Endometrial microvascular endothelial cells (primary cell): ENCODE data around the gene BTBD1. TPM values are rescaled to one million over a fixed set of nuclear protein-coding genes. Genes with fewer than 3 reads are reported as not detected.
"Not testable (repeated sequence)": the region's sequence is repeated elsewhere in the genome, so short reads cannot be mapped to it uniquely, and the experiment has no call there.

Experiments
- in situ Hi-C: cut with HindIII; loops from 2 replicates; pipeline ENCODE4 v1.10.0; 2017; ENCODE audit warnings: low sequenced_read_pairs, low pct_unique_long_range_greater_than_20kb; ENCODE audit errors: inconsistent ontology term
- total RNA-seq: library from RNA; depleted of rRNA; stranded (reverse); fragments of >200 nt; gene quantifications from one replicate; pipeline ENCODE4 v1.2.3, GENCODE V29; 2015; ENCODE audit errors: inconsistent ontology term

BTBD1 gene
- total RNA-seq, 1 donor from 2014 or later = 101 TPM

DNA sequence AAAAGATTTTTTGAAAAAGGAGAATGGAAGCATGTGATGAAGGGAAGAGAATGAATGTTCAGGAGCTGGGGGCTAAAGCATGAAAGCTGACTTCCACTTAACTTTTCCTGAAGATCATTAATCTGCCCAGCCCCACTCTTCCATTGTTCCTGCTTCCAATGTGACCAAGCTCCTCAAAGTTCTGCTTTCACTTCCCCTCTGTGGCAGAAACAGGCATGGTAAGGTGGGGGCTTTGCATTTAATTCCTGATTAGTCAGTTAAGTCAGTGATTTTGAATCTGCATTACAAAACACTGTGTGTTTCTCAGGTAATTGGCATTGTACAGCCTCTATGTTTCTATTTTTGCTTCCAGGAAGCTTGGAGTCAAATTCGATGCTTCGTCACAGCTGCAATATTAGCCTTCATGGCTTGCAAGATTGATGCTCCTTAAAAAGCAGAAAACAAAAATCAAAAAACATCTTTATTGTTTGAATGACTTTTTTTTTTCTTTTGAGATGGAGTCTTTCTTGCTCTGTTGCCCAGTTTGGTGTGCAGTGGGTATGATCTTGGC is 33.1 kb upstream of the BTBD1 start:
- in situ Hi-C loops = no loop called here

DNA sequence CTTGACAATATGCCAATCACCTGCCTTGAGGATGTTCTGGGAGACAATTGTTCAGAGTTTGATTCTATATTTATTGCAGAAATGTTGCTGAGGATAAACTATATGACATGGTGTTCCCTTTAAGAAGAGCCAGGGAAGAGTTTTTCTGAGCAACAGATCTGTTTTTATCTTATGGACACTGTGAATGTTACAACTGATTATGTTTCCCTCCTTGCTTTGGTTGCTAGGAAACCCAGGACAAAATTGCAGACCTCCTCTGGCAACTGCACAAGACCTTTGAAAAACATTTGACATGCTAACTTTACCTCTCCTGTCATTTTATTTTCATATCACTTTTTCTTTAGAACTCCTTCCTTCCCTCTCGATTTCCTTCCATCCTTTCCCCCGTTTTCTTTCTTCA is 32.2 kb upstream of the BTBD1 start:
- in situ Hi-C loops = no loop called here

DNA sequence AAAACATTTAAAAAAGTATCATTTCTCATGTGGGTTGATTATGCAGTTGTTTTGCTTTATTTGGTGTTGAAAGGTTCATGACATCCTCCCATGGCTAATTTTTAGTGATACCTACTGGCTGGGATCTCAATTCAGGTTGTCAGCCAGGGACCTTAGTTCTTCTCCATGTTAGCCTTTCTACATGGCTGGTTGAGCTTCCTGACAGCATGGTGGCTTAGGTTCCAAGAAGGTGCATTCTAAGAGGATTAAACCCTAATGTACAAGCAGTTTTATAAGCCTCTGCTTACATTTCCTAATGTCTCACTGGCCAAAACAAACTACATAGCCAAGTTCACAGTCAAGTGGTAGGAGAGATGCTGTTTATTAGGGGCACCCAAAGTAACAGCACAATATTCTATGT is 31.0 kb upstream of the BTBD1 start:
- in situ Hi-C loops = no loop called here

DNA sequence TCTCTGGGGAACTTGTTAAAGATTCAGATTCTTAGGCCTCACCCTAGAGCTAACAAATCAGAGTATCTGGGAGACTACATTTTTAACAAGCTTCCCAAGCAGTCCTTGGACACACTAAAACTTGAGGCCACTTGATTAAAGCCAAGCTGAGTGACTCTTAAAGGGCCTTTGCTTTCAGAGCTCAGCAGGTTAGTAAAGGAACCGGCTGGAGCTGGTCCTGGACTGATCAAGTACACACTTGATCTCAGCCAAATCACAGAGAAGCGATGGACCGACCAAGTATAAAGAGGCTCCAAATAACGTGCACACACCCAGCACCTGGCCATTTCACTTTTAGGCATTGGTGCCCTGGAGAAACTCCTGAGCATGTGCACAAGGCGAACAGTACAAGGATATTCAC is 27.5 kb upstream of the BTBD1 start:
- in situ Hi-C loops = no loop called here

- in situ Hi-C loops = no loop called here
These were observed 25.4 kb upstream of the BTBD1 start for GRCh38 chr15:83092309-83092976.

GRCh38 chr15:83091965-83092308 is 24.9 kb upstream of the BTBD1 start:
- in situ Hi-C loops = not testable (repeated sequence)

- in situ Hi-C loops = no loop called here
These were observed 23.4 kb upstream of the BTBD1 start for GRCh38 chr15:83090465-83090864.

- in situ Hi-C loops = no loop called here
These were observed 21.8 kb upstream of the BTBD1 start for GRCh38 chr15:83088876-83089275.

DNA sequence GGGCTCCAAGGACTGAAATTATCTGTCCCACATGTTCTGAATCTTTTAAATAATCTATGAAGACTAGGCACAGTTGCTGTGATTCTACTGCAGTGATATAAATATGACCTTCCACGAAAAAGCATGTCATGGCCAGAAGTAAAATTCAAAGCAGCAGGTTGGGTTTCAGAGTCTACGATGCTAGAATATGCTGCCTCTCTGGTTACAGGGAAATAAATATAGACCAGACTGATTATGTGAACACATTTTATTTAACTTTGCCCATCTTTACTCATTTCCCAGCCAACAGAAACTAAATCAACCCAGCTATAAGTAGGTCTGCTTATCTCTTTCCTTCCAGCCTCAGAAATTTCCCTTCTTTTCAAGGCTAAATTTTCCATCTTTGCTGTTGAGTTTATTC is 20.5 kb upstream of the BTBD1 start:
- in situ Hi-C loops = no loop called here

DNA sequence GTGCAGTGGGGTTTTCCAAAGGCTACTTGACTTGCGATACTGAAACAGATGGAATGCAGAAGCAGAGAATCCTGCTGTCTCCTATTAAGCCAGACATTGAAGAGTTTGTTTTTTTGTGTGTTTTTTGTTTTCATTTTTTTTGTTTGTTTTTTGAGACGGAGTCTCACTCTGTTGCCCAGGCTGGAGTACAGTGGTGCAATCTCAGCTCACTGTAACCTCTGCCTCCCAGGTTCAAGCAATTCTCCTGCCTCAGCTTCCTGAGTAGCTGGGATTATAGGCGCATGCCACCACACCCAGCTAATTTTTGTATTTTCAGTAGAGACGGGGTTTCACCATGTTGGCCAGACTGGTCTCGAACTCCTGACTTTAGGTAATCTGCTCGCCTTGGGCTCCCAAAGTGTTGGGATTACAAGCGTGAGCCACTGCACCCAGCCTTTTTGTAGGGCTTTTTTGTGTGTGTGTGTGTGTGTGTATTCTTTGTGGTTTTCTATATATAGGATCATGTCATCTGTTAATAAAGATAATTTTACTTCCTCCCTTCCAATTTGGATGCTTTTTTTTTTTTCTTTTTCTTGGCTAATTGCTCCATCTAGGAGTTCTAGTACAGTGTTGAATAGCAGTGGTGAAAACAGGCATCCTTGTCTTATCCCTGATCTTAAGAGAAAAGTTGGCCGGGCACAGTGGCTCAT is 19.0 kb upstream of the BTBD1 start:
- in situ Hi-C loops = not testable (repeated sequence)

- in situ Hi-C loops = not testable (repeated sequence)
These were observed 18.4 kb upstream of the BTBD1 start for GRCh38 chr15:83085461-83085860.

DNA sequence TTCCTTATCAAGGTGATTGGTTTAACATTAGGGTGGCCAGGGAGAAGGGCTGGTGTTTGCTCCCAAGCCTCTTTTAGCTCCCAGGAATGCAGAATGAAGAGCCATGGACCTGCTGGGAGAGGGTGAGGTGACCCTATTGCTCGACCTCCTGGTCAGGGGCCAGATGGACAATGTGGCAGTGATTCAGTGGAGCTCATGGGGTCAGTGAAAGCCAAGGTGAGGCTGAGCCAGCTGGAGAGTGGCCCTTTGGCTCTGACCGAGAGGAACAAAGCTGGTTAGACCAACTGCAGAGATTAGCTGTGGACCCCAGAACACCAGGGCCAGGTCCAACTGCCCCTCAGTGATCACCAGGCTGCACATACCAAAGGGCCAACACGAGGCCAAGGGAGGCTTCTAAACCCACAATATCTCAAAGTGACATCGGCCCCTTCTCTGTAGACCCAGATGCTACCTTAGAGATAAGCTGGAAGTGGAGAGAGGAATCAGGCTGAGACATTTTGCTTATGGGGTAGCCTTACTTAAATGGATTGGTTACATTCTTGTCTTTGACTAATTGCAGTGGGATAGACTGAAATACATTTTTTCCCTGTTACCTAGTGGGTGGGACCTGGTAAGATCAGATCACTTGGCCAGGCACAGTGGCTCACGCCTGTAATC is 15.8 kb upstream of the BTBD1 start:
- in situ Hi-C loops = no loop called here

GRCh38 chr15:83081256-83082014 is 14.4 kb upstream of the BTBD1 start:
- in situ Hi-C loops = no loop called here

GRCh38 chr15:83078712-83079111 is 11.7 kb upstream of the BTBD1 start:
- in situ Hi-C loops = no loop called here

GRCh38 chr15:83077491-83078230 is 10.6 kb upstream of the BTBD1 start:
- in situ Hi-C loops = no loop called here

- in situ Hi-C loops = not testable (repeated sequence)
These were observed 2.2 kb upstream of the BTBD1 start for GRCh38 chr15:83069211-83069642.

DNA sequence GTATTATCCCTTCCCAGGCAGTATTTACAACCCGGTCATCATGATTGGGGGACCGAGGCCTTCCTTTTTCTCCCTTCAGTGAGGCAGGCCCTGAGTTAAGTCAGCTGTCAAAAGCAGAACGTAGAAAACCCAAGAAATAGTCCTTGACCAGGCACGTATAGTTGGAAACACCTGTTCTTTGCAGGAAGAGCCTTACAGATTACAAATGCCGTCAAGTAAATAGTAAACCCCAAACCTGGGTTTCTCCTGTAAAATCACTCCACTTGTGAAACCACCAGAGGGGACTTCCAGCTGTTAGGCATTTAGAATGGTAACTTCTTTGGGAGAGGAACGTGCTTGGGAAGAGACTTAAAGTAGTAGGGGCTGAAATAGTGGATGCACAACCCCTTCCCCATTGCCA is 1.0 kb upstream of the BTBD1 start:
- in situ Hi-C loops = no loop called here

DNA sequence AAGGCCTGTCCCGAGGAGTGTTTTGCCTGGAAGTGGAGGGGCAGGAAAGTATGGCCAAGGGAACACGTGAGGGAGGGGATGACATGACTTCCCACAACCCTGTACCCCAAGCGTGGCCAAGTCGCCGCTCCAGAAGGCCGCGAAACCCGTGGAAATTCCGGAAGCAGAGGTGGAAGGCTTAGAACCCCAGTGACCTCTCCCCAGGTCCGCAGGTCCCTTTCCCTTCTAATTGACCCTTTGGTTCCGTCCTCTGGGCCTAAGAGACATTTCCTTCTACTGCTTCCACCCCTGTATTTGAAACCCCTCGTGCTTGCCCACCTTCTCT is 548 bp upstream of the BTBD1 start:
- in situ Hi-C loops = no loop called here
